Activated CD4-positive, alpha-beta T cell treated with anti-CD3 and anti-CD28 coated beads, Interleukin-2, amount 50 U/mL, for 24 hours (primary cell): ENCODE measurements around the gene ASPN.
"Not testable (repeated sequence)": the region's sequence is repeated elsewhere in the genome, so short reads cannot be mapped to it uniquely, and the experiment has no call there.

Experiments
- DNase-seq, 2 donors: peaks; one replicate each; pipeline ENCODE4 v3.0.0-alpha.2; 2020; ENCODE audit warnings: low read depth in 1 of 2, low spot score in 1 of 2

Gene ASPN

DNA sequence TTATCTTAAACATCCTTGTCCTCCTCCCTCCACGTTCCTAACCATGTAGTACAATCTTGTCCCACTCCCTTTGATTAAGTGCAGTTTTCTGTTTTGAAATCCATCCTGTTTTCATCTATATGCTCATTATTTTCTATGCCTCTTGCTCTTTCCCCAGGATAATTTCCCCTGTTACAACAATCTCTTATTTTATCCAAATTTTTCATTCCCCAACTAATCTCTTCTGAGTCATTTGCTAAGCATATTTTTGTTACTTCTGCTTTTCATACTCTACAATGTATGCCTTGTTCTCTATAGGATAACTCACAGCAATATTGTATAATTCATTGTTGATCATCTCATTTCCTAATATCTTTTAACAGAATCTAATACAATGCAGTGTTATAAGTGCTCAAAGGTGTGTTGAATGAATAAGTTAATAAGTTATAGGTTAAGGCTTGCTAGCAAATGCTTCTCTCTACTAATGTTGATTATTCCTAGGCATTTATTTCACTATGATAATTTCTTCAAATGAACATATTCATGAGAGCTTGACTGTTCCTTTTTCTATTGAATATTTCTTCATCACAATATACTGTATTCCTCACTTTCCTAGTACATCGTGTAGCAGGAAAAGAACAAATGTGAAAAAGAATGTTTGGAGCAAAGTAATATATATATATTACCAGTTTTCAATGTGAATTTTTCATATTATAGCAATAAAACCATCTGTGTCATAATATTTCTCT is 59.5 kb downstream of the ASPN start:
- no peak for DNase-seq

DNA sequence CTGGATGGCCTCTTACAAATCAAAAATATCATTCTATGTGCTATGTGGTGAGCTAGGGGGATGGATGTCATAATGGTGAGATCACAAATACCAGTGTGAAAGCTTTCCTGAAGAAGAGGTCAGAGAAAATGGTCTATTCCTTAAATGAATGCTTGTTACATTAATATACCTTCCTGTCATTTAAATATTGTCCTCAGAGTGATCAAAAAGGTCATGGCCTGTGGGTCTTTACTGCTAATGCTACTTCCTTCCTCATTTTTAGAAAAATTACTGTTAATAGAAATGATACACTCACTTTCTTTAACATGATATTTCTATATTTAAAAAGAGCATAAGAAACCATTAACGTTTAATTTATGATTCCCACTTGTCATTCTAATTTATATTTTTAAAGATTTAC is 67.7 kb downstream of the ASPN start:
- no peak for DNase-seq

DNA sequence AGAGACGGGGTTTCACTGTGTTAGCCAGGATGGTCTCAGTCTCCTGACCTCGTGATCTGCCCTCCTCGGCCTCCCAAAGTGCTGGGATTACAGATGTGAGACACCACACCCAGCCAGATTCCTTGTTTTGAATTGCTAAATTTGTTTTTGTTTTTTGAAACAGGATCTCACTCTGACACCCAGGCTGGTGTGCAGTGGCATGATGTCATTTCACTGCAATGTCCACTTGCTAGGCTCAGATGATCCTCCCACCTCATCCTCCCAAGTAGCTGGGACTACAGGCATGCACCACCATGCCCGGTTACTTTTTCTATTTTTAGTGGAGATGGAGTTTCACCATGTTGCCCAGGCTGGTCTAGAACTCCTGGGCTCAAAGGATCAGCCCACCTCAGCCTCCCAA is 71.1 kb downstream of the ASPN start:
- not testable (repeated sequence) for DNase-seq

DNA sequence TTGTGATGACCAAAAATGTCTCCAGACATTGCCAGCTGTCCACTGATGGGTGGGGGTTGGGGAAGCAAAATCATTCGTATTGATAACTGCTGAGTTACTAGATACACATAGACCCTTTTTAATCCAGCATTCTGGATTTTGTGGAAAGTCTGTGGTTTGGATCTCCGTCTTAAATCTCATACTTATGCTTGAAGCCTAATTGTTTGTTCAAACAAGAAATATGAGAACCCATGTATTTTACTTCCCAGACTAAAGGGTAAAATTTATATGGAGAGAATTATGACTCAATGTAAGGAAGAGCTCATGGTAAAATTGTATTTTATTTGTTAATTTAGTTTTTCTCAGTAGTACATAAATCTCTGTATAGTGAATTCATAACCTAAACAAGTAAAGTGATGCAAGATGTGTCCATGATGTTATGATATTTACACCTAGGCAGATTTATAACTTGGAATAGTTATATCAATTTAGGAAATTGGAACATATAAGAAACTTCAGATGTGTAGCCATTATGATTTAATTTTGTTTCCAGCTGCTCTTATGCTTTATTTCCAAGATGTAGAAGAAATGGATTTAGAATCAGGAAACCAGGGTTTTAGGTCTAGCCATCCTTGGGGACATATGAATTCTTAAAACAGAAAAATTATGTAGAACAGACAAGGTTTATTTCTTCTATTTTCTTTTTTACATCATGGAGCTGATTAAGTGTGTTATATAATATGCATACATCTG is 73.4 kb downstream of the ASPN start:
- DNase-seq, result no peak

DNA sequence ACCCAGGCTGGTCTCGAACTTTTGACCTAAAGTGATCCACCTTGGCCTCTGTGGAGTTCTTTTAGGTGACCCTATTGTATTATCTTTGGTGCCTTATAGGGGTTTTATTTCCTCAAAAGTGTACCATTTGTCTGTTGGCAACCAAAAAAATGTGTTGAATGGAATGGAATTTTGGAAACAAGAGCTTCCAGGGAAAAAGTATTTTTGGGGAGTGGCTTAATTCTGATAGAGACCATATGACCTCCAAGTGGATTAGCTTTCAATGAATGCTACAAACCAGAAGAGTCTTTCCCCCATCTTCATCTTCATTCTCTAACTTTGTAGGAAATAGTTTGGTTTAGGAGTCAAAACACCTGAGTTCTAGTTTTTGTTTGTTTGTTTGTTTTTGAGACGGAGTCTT is 74.5 kb downstream of the ASPN start:
- no peak for DNase-seq

DNA sequence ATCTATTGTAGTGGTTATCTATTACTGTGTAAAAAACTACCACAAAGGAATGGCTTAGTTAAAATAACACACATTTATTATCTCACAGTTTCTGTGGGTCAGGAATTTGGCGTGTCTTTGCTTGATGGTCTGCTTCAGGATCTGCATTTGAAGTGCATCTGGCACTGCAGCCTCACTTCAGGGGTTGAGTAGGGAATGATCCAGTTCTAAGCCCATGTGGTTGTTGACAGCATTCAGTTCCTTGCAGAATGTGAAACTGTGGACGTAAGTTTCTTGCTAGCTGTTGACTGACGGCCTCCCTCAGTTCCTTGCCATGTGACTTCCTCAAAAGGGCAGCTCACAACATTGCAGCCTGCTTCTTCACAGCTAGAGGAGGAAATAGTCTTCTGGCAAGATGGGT is 75.8 kb downstream of the ASPN start:
- DNase-seq, result peak in 1 of 2 donors; percentile 7
